ENCODE results near the gene CHN1. TPM values are rescaled to one million over a fixed set of nuclear protein-coding genes. Genes with fewer than 3 reads are reported as not detected.

CHN1 gene
- total and polyA plus RNA-seq, 2 of the 8 experiments (the other 6 are each of a cell fraction or from before 2014, with no cell fraction given), result 54.0 to 65.7 TPM

DNA sequence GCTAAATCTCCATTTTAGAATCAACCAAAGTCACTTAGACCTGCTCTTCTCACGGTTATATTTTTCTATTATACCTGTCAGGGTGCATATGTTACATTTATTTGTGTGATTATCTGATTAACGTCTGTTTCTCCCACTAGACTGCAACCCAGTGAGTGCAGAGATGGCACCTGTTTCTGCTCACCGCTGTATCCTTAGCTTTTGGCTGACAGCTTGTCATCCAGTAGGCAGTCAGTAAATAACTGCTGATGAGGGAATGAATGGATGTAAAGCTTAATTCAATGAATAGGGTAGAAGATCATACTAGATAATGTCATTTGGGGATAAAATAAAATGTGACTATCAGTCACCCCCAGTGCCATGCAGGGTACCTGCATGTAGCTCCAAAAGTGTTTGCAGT, 234.0 kb downstream of the CHN1 start (continued):
- TF ChIP-seq, protein P1, sequence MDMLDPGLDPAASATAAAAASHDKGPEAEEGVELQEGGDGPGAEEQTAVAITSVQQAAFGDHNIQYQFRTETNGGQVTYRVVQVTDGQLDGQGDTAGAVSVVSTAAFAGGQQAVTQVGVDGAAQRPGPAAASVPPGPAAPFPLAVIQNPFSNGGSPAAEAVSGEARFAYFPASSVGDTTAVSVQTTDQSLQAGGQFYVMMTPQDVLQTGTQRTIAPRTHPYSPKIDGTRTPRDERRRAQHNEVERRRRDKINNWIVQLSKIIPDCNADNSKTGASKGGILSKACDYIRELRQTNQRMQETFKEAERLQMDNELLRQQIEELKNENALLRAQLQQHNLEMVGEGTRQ (IDR thresholded peaks at IDR 0.05; ENCODE audit: low read length), result no peak

All from H1 (cell line).